GM12892 (cell line): ENCODE data around the gene PDZRN3.

Experiments
- POLR2A ChIP-seq: IDR thresholded peaks from 2 replicates; pipeline ENCODE4 v1.6.1; 2011; ENCODE audit warnings: low read depth, low read length, control low read depth
- POLR2AphosphoS5 ChIP-seq: IDR thresholded peaks from 2 replicates; pipeline ENCODE4 v1.6.1; 2011; ENCODE audit warnings: low read depth, low read length, control low read depth

DNA sequence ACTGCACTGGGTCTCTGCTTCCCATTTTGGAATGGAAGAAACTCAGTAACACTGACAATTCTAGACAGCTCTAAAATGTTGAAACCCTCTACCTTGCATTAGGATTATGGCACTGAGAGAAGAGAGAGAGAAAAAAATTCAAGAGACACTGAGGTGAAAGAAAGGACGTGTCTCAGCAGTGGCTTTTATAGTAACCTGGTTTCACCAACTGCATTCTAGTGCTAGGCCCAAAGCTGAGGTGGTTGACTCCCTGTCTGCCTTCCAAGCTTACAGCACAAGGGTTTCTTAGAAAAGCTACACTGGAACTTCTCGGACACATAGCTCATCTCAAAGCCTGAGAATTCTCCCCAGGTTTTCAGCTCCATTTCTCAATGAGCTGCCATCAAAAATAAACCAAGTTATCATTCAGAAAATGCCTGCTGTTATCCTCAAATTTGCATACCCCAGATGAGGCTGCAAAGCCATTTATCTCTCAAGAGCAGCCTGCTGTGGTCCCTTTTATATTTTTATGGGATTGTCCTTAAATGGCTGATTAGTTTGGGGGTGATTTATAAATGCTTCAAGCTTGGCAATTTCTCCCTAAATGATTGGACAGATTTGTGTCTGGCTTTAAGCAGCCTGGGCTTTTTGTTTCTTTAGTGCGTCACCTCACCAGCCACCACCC lies 283.3 kb downstream of the PDZRN3 start:
- TF ChIP-seq POLR2AphosphoS5 (no peak), POLR2A (no peak)
